Cerebellar nuclear complex (tissue), 1 donor: ENCODE data around the gene CPED1.
A peak's percentile ranks its signal among the peaks of the same experiment; 100 is the strongest.
"Not testable (repeated sequence)": the region's sequence is repeated elsewhere in the genome, so short reads cannot be mapped to it uniquely, and the experiment has no call there.

Experiments used
- DNase-seq, 2 experiments: peaks; one replicate each; lab custom pipeline; 2025; lab: John Stamatoyannopoulos, UW

Gene CPED1

DNA sequence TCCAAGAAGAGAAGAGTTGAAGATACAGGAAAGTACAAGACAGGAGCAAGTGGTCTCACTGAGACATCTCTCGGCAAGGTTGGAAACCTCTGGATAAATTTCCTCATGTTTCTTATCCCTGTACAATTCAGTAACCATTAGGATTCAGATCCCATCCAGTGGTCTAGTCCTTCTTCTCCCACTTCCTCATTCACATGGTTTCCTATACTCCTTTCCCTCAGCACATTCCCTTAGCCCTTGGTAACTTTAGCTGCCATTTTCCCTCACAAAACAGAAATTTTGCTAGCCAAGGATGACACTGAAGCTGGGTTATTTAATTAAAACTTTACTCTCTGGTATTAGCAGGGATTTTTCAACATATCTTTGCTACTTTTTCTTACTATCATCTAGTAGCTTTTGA, 82.6 kb downstream of the CPED1 start:
- DNase-seq: no peak

DNA sequence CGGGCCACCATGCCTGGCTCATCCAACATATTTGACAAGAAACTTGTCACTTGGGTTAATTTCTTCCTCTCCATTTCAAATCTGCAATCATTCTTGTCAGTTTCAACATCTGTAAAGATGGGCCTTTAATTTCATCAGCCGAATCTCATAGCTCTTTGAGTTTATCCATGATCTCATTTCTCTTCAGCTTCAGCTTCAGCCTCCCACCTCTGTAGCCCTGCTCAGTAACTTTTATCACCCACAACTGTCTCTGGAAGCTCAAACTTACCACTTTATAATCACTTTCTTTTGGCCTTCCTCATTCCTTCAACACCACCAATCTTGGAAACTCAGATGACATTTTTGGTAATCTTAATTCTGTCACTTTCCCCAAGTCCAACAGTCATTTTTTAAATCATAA, 83.2 kb downstream of the CPED1 start:
- DNase-seq: no peak

DNA sequence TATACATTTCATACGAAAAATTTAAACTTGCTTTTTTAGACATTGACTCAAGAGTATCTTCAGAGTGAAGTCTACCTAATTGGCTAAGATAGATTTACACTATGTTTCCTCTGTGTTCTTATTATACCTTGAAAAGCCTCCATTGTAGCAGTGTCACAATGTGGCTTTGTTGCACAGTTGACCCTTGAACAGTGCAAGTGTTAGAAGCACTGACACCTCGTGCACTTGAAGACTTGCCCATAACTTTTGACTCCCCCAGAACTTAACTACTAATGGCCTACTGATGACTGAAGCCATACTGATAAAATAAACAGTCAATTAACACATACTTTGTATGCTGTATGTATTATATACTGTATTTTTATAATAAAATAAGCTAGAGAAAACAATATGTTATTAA, 84.3 kb downstream of the CPED1 start:
- no peak for DNase-seq

DNA sequence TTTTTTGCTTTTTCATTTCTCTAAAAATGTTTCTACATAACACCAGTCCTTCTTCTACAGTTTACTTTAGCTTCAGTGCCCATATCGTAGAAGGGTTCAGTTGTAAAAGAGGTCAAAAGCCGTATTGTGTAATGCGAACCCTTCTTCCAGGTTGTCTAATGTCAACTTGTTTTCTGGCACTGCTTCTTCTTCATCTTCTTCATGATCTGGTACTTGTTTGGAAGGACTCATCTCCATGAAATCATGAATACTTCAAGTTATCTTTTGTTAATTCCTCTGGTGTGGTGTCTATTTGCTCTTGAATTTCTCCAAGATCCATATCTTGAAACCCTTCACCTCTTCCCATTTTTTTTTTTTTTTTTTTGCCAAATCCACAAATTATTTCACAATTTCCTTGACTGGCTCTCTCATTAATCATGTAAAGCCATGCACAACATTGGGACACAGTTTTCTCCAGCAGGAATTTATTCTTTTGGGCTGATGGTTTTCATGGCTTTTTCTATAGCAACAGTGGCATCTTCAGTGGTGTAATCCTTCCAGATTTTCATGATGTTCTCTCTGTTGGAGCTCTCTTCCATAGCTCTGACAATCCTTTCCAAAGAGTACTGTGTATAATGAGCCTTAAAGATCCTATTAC, 85.1 kb downstream of the CPED1 start:
- DNase-seq: no peak

GRCh38 chr7:121075424-121075841, 86.9 kb downstream of the CPED1 start:
- DNase-seq: not testable (repeated sequence)

DNA sequence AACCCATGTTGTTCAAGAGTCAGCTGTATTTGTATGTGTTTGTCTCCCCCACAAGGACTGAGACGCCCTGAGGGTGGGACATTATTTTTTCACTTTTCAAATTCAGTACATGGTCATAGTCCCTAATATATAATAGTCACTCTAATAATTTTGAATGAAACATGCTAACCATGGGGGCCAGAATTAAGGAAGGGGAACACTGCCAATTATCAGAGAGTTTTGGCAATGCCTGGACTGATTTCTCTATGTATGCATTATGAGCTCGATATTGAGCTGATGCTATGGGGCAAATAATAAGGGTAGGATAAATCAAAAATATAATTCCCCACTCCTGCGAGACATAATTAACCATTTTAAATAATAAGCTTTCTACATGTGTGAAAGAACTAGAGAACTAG, 87.4 kb downstream of the CPED1 start:
- DNase-seq: no peak

GRCh38 chr7:121076350-121077164, 88.0 kb downstream of the CPED1 start:
- DNase-seq: no peak

GRCh38 chr7:121077165-121077630, 88.7 kb downstream of the CPED1 start:
- no peak for DNase-seq

- no peak for DNase-seq
These were observed 90.3 kb downstream of the CPED1 start for GRCh38 chr7:121078701-121079227.

- DNase-seq: no peak
These were observed 91.1 kb downstream of the CPED1 start for GRCh38 chr7:121079425-121080169.

DNA sequence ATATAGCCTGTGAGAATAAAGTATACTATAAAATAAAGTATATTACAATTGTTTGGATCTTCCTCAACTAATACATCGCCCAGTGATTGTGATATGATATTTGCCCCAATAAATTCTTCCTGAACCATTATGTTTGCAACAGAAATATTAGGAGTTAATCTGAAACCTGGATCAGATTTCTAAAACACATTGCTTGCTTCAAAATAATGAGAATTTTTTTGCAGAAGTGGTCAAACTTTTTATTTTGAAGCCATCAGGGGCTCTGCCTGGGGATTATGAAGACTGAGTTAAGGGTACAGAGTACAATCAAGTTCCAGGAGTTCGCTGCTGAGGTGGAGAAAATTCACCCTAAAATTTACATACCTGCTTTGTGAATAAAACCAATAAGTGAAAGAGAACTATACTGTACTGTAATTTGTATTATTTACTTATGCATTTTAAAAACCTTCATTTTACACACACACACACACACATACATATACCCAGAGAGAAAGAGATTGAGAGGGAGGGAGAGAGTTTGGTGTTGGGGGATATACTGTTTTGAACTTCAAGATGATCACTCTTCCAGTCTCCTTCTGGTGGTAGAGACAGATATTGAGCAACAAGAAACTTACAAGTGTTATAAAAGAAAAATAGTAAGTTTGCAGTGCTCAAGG, 91.9 kb downstream of the CPED1 start:
- no peak for DNase-seq

GRCh38 chr7:121080913-121081326, 92.4 kb downstream of the CPED1 start:
- DNase-seq: no peak

- DNase-seq: peak in 1 of 2 experiments; percentile 23
These were observed 92.9 kb downstream of the CPED1 start for GRCh38 chr7:121081327-121081936.

DNA sequence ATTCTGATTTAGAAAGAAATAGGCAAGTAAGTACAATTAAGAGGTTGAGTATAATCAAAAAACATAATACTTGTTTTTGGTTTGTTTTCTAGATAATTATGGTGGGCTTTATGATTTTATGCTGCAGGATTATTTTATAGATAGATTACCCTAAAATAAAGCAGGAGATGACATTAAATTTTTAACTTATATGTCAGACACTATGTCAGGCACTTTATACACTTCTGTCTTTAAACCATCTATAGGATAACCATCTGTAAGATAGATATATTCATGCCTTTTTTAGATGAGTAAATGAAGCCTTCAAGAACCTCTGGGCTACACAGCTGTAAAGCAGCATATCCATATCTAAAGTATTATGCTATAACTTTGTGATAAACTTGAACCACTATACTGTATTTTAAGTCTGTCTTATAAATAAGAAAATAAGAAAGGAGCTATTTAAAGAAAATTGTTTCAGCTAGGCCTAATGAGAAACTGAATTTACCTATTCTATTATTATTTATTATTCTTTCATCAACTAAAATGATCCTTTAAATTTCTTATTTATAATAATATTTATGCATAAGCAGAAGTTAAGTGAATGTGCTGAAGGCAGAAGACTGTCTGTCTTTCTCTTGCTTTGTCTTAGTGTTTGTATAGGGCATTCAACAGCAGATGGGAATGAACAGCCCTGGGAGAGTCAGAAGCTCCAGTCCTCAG, 94.0 kb downstream of the CPED1 start:
- DNase-seq: no peak

- no peak for DNase-seq
These were observed 94.8 kb downstream of the CPED1 start for GRCh38 chr7:121083138-121083789.

DNA sequence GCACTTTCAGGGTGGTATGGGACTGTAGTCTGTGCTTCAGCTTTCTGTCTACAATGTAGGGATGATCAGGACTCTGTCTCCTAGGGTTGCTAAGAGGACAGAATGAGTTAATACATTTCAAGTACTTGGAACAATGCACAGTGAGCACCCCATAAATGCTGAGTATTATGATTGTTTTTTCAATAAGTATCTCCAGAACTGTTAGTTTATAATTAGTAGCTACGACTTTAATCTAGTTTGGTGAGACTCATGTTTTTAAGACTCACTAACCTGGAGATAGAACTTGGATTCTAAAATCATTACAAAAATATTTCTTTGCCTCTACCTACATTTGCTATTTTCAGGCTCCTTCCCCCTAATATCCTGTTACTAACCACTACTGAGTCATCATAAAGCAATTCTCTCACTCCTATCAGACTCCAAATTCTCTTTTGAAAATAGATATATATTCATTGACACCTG, 95.3 kb downstream of the CPED1 start:
- DNase-seq: no peak

DNA sequence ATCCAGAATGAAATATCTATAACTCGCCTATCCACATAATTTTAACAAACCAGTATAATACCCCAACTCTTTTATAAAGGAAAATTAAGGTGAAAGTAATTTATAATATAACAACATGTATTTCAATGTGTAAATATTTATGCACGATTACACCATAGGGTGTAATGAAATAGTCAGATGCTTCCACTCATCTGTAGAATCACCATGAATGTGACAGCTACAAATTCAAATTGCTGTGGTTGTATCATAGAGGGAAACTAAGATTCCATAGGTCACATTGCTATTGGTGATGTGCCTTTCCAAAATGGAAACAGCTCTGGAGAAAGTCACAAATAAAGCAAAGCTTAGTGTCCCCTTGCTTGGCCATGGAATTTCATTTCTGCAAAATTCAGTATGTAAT, 95.7 kb downstream of the CPED1 start:
- DNase-seq: no peak

DNA sequence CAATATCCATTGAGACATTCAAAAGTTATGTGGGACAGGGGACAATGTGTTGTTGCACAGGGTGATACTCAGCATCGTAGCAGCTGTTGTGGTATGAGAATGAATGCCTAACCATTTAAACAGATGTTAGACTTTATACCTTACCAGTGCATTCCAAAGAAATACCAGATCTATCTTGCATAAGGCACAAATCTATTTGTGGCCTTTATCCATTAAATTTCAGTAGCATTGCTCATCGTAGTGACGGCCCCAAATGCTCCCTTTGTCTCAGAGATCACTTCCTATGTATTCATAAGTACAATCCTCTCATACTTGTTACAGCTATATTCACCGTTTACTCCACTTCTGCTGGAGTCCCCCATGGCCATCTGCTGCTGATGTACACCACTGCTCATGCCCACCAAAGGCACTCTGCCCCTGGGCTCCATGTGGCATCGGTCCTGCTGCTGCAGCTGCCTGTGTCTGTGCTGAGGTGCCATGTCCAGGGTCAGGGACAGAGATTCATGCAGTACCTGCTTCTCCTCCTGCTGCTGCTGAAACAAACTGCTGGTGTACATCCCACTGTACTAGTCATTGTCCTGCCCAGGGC, 96.3 kb downstream of the CPED1 start:
- DNase-seq: no peak

- DNase-seq: no peak
These were observed 97.4 kb downstream of the CPED1 start for GRCh38 chr7:121085922-121086321.

DNA sequence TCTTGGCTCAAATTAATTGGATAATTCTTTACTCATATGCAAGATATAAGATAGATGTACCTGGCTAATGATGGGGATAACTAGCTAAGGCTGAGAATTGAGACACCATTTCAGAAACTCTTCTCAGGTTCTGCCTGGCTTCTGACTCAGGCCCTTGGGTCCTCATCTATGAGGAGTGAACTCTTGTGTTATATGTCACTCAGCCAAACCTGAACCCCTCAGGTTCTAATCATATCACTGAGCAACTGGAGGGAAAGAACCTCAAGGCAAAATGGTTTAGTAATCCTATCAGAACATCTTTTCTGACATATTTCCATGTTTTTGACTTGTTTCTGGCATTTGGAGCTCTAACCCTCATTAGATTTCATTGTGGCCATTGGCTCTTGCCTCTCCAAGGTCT, 100.4 kb downstream of the CPED1 start:
- DNase-seq: no peak
